WTC11 (cell line): Measurements from ENCODE around the gene PRKAA2. TPM values are rescaled to one million over a fixed set of nuclear protein-coding genes. Genes with fewer than 3 reads are reported as not detected.

Experiments used
- ATAC-seq: fragments of 200-7000 bp; cut with Tn5 transposase; 2 replicates; pipeline ENCODE4 v1.10.0; 2021; ENCODE audit warnings: mild to moderate bottlenecking, moderate library complexity
- CTCF ChIA-PET: fragments of 300-600 bp; sonication (Branson Sonifier 250); formaldehyde crosslinking; loops from one replicate; lab custom pipeline; 2021; ENCODE audit warnings: antibody characterized with exemption; lab: Charles Lee
- POLR2A ChIA-PET: fragments of 350-600 bp; sonication (Branson Sonifier 250); formaldehyde crosslinking; loops from one replicate; lab custom pipeline; 2021; ENCODE audit warnings: antibody characterized with exemption; lab: Charles Lee
- DNase-seq: peaks from one replicate; pipeline ENCODE4 v3.0.0; 2021; ENCODE audit warnings: low spot score
- H3K27ac Mint-ChIP-seq: 2 replicates; pipeline ENCODE4 v1.8.0; 2021; ENCODE audit warnings: mixed read lengths
- H3K27me3 Mint-ChIP-seq: 2 replicates; pipeline ENCODE4 v1.8.0; 2021; ENCODE audit warnings: low read depth, mild to moderate bottlenecking, moderate library complexity, mixed read lengths
- H3K36me3 Mint-ChIP-seq: 2 replicates; pipeline ENCODE4 v1.8.0; 2021; ENCODE audit warnings: mixed read lengths
- H3K4me1 Mint-ChIP-seq: 2 replicates; pipeline ENCODE4 v1.8.0; 2022; ENCODE audit warnings: mixed read lengths
- H3K4me3 Mint-ChIP-seq: 2 replicates; pipeline ENCODE4 v1.8.0; 2021; ENCODE audit warnings: mild to moderate bottlenecking, moderate library complexity, mixed read lengths
- H3K9me3 Mint-ChIP-seq: 2 replicates; pipeline ENCODE4 v1.8.0; 2021; ENCODE audit warnings: mixed read lengths
- AFF4 ChIP-seq: sonication (generic); formaldehyde crosslinking; IDR thresholded peaks from 2 replicates; pipeline ENCODE4 v1.8.1; 2023; ENCODE audit warnings: mild to moderate bottlenecking, missing genetic modification reagents, borderline replicate concordance
- ATF2 ChIP-seq: sonication (generic); formaldehyde crosslinking; IDR thresholded peaks from 2 replicates; pipeline ENCODE4 v1.8.1; 2022; ENCODE audit warnings: low read depth, missing genetic modification reagents, borderline replicate concordance
- ATF3 ChIP-seq: sonication (generic); formaldehyde crosslinking; conservative IDR thresholded peaks from 2 replicates; pipeline ENCODE4 v1.8.1; 2022; ENCODE audit warnings: mild to moderate bottlenecking, missing genetic modification reagents
- ERG ChIP-seq: fragments of 250-450 bp; sonication (Bioruptor Pico); IDR thresholded peaks from 2 replicates; pipeline ENCODE4 v1.8.0; 2021; ENCODE audit warnings: mild to moderate bottlenecking
- FOXK1 ChIP-seq: sonication (generic); formaldehyde crosslinking; IDR thresholded peaks from 2 replicates; pipeline ENCODE4 v1.8.0; 2022; ENCODE audit warnings: mild to moderate bottlenecking, moderate library complexity, missing genetic modification reagents
- FOXP1 ChIP-seq: sonication (generic); formaldehyde crosslinking; IDR thresholded peaks from 2 replicates; pipeline ENCODE4 v1.8.0; 2022; ENCODE audit warnings: missing genetic modification reagents, mild to moderate bottlenecking, moderate library complexity, borderline replicate concordance
- FOXP4 ChIP-seq: sonication (generic); formaldehyde crosslinking; IDR thresholded peaks from 2 replicates; pipeline ENCODE4 v1.8.0; 2022; ENCODE audit warnings: mild to moderate bottlenecking, missing genetic modification reagents
- GABPB1 ChIP-seq: sonication (generic); formaldehyde crosslinking; IDR thresholded peaks from 2 replicates; pipeline ENCODE4 v1.8.1; 2023; ENCODE audit warnings: mild to moderate bottlenecking, missing genetic modification reagents
- HMGA2 ChIP-seq: fragments of 250-450 bp; sonication (Bioruptor Pico); IDR thresholded peaks from 2 replicates; pipeline ENCODE4 v1.4.0; 2021; ENCODE audit warnings: mild to moderate bottlenecking, moderate library complexity
- IRF1 ChIP-seq: sonication (generic); formaldehyde crosslinking; IDR thresholded peaks from 2 replicates; pipeline ENCODE4 v1.8.0; 2023; ENCODE audit warnings: missing genetic modification reagents
- MAX ChIP-seq: sonication (generic); formaldehyde crosslinking; IDR thresholded peaks from 2 replicates; pipeline ENCODE4 v1.8.0; 2022; ENCODE audit warnings: mild to moderate bottlenecking, missing genetic modification reagents
- MXD4 ChIP-seq: fragments of 250-450 bp; sonication (Bioruptor Pico); IDR thresholded peaks from 2 replicates; pipeline ENCODE4 v1.8.0; 2021; ENCODE audit warnings: mild to moderate bottlenecking, moderate library complexity, borderline replicate concordance
- NFE2L1 ChIP-seq: sonication (generic); formaldehyde crosslinking; IDR thresholded peaks from 2 replicates; pipeline ENCODE4 v1.8.1; 2023; ENCODE audit warnings: missing genetic modification reagents
- NFYB ChIP-seq: sonication (generic); formaldehyde crosslinking; conservative IDR thresholded peaks from 2 replicates; pipeline ENCODE4 v1.8.0; 2022; ENCODE audit warnings: low read depth, missing genetic modification reagents
- NR2C2 ChIP-seq: sonication (generic); formaldehyde crosslinking; IDR thresholded peaks from 2 replicates; pipeline ENCODE4 v1.8.0; 2022; ENCODE audit warnings: mild to moderate bottlenecking, missing genetic modification reagents
- OVOL2 ChIP-seq: fragments of 250-450 bp; sonication (Bioruptor Pico); IDR thresholded peaks from 2 replicates; pipeline ENCODE4 v1.9.0; 2021; ENCODE audit warnings: mild to moderate bottlenecking, borderline replicate concordance
- RORB ChIP-seq: fragments of 250-450 bp; sonication (Bioruptor Pico); IDR thresholded peaks from 2 replicates; pipeline ENCODE4 v1.9.0; 2021; ENCODE audit warnings: mild to moderate bottlenecking
- SMAD3 ChIP-seq: sonication (generic); formaldehyde crosslinking; IDR thresholded peaks from 2 replicates; pipeline ENCODE4 v1.8.0; 2022; ENCODE audit warnings: missing genetic modification reagents, mild to moderate bottlenecking, borderline replicate concordance
- SOX15 ChIP-seq: fragments of 250-450 bp; sonication (Bioruptor Pico); IDR thresholded peaks from 2 replicates; pipeline ENCODE4 v1.9.0; 2021; ENCODE audit warnings: mild to moderate bottlenecking
- TP53 ChIP-seq: sonication (generic); formaldehyde crosslinking; IDR thresholded peaks from 2 replicates; pipeline ENCODE4 v1.8.1; 2023; ENCODE audit warnings: mild to moderate bottlenecking, missing genetic modification reagents
- ZMAT4 ChIP-seq: fragments of 250-450 bp; sonication (Bioruptor Pico); IDR thresholded peaks from 2 replicates; pipeline ENCODE4 v1.9.0; 2021; ENCODE audit warnings: mild to moderate bottlenecking
- ZNF317 ChIP-seq: sonication (generic); formaldehyde crosslinking; IDR thresholded peaks from 2 replicates; pipeline ENCODE4 v1.8.1; 2023; ENCODE audit warnings: low read depth, mild to moderate bottlenecking, moderate library complexity, missing genetic modification reagents, borderline replicate concordance
- ZNF396 ChIP-seq: fragments of 250-450 bp; sonication (Bioruptor Pico); IDR thresholded peaks from 2 replicates; pipeline ENCODE4 v1.8.0; 2021; ENCODE audit warnings: mild to moderate bottlenecking, moderate library complexity, borderline replicate concordance
- ZNF423 ChIP-seq: fragments of 250-450 bp; sonication (Bioruptor Pico); IDR thresholded peaks from 2 replicates; pipeline ENCODE4 v2.1.2; 2022; ENCODE audit warnings: mild to moderate bottlenecking, moderate library complexity
- total RNA-seq: library from RNA; stranded (reverse); gene quantifications from 3 replicates; pipeline ENCODE4 v1.2.3, GENCODE V29; 2021

PRKAA2 gene
- total RNA-seq, 1 experiment from 2014 or later, result 4.8 TPM

- no peak for TF ChIP-seq MAX (CRISPR knock-in tag)
- no peak for TF ChIP-seq MXD4 (CRISPR knock-in tag)
- TF ChIP-seq ZNF423 (CRISPR knock-in tag), result no peak
- no peak for TF ChIP-seq SMAD3 (CRISPR knock-in tag)
- TF ChIP-seq RORB (CRISPR knock-in tag), result no peak
- no peak for TF ChIP-seq FOXP4 (CRISPR knock-in tag)
- no peak for TF ChIP-seq NFE2L1
- TF ChIP-seq, all 79 proteins: peak for 0
These were observed 31.5 kb downstream of the PRKAA2 start (continued) for GRCh38 chr1:56676571-56677035.

GRCh38 chr1:56683569-56683968 lies 38.5 kb downstream of the PRKAA2 start:
- ATAC-seq (no peak), DNase-seq (no peak)
- H3K27ac Mint-ChIP-seq, result no peak overlapping the region
- ChIA-PET CTCF (no interaction called here), POLR2A (no interaction called here)
- H3K36me3 Mint-ChIP-seq, result peaks cover 8% of the 10 kb centered on the region
- H3K9me3 Mint-ChIP-seq, result no peaks in the 10 kb centered on the region
- H3K4me3 Mint-ChIP-seq, result no peak overlapping the region
- peaks cover 2% of the 10 kb centered on the region; the same call in 1 of the 2 replicates for H3K4me1 Mint-ChIP-seq
- no peaks in the 10 kb centered on the region for H3K27me3 Mint-ChIP-seq
- TF ChIP-seq ATF3 (CRISPR knock-in tag) (no peak), FOXP1 (CRISPR knock-in tag) (no peak), OVOL2 (CRISPR knock-in tag) (no peak), HMGA2 (CRISPR knock-in tag) (no peak), NR2C2 (CRISPR knock-in tag) (no peak), FOXP4 (CRISPR knock-in tag) (no peak), AFF4 (CRISPR knock-in tag) (no peak), IRF1 (CRISPR knock-in tag) (no peak), ZNF396 (no peak), ZMAT4 (no peak), ZNF317 (CRISPR knock-in tag) (no peak), NFYB (CRISPR knock-in tag) (no peak), GABPB1 (CRISPR knock-in tag) (no peak), ATF2 (CRISPR knock-in tag) (no peak), SMAD3 (CRISPR knock-in tag) (no peak), FOXK1 (CRISPR knock-in tag) (no peak), SOX15 (no peak), TP53 (CRISPR knock-in tag) (no peak), ERG (CRISPR knock-in tag) (no peak)
